ENCODE results near the gene CAST.

- no peak for TF ChIP-seq CTCF (IDR thresholded peaks at IDR 0.05 in 8 of 11, conservative IDR thresholded peaks at IDR 0.05 in 3 of 11)
- peak; percentile 85 to 89 (median 87) for TF ChIP-seq POLR2AphosphoS5 (IDR thresholded peaks at IDR 0.05)
- TF ChIP-seq POLR2A (IDR thresholded peaks at IDR 0.05), result peak in 2 of 3 donors; percentile 38 to 51
Observed at GRCh38 chr5:96661855-96662724, at the start of gene CAST.

All from spleen (tissue), 7 donors.